ENCODE measurements around the gene CES3.

CES3 gene

DNA sequence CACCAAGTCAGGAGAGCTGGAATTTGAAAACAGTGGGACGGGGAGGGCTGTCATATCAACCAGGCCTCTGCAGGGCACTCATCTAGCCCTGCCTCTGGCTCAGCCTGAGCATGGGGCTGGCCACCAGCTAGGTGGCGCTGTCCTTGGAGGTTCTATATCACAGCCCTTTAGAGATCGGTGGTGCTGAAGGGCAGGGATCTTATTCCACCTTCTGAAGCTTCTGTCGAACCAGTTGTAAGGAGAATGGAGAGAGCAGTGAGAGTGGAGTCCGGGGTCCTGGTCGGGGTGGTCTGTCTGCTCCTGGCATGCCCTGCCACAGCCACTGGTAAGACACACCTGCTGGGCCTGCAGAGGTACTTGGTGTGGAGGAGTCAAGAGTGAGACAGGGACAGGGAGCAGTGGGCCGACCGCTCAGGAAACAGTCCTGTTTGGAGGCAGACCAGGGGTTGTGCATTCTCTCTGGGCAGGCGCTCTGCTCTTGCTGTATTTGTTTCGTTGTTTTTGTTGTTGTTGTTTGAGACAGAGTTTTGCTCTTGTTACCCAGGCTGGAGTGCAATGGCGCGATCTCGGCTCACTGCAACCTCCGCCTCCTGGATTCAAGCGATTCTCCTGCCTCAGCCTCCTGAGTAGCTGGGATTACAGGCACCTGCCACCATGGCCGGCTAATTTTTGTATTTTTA is at the start of gene CES3:
CES3 (plus strand) TSS at position 202 of the 680 bp plus-strand sequence; CDS start at position 244, 42 bp downstream.
- DNase-seq: peak; percentile 88

DNA sequence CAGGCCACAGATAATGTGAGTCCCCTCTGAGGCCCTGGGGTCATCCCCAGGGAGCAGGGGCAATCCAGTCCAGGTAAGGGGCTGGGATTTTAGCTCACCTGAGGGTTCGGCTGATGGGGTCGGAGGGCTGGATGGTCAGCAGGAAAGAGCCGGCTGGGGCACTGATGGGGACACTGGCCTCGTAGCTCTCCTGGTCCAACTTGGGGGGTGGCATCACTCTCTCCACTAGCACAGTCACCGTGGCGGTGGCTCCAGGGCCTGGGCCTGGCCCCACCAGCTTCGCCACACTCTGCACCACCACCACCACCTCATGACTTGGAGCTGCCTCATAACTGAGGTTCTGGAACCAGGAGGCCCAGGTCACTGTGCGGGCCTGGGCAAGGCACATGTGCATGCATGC is 49.3 kb upstream of the CES3 start:
- no peak for DNase-seq

DNA sequence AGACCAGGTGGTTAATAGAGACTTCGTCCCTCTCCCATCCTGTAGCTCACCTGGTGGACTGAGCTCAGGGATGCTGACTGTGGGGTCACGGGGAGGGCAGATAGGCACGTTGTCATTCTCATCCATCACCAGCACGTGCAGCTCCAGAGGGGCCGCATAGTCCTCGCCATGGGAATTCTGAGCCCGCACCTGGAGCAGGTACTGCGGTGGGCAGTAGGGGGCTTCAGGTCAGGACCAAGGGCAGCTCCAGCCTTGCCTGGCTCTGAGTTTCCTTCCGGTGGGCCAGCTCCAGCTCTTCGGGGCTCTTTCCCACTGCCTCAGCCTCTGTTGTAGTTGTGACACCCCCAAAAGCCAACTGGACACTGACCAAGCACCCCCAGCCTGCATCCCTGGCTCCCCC is 48.0 kb upstream of the CES3 start:
- DNase-seq: no peak

GRCh38 chr16:66913711-66914110 is 47.4 kb upstream of the CES3 start:
- DNase-seq: no peak

- no peak for DNase-seq
These were observed 46.5 kb upstream of the CES3 start for GRCh38 chr16:66914541-66914940.

- DNase-seq: no peak
These were observed 46.0 kb upstream of the CES3 start for GRCh38 chr16:66915041-66915440.

GRCh38 chr16:66916518-66916917 is 44.5 kb upstream of the CES3 start:
- DNase-seq: no peak

DNA sequence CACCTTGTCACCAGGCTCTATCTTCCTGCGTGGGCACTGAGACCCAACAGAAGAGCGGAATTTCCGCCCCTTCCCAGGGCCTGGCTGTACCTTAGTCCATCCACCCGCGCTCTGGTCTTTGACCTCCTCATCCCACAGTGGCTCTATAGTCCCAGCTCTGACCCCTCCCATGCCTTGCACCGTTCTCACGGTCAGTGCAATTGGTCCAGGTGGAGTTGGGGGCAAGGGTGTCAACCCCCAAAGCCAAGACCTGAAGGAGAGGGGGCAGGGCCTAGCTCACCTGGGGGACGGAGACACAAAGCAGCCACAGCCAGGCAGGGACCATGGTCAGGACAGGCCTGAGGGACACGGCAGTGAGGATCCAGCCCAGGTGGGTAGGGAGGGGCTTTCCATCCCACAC is 43.3 kb upstream of the CES3 start:
- DNase-seq: no peak

GRCh38 chr16:66918355-66918754 is 42.7 kb upstream of the CES3 start:
- DNase-seq: no peak

GRCh38 chr16:66918803-66919568 is 42.1 kb upstream of the CES3 start, which contains the start of gene CDH16:
TSS of gene CDH16 (minus strand) at chr16:66918885. CDS start at chr16:66918065, 820 bp downstream.
- DNase-seq: peak; percentile 64

- DNase-seq: no peak
These were observed 41.3 kb upstream of the CES3 start for GRCh38 chr16:66919569-66920298.

- DNase-seq: no peak
These were observed 40.8 kb upstream of the CES3 start for GRCh38 chr16:66920299-66920590.

- DNase-seq: no peak
These were observed 40.0 kb upstream of the CES3 start for GRCh38 chr16:66920924-66921680.

- DNase-seq: no peak
These were observed 39.2 kb upstream of the CES3 start for GRCh38 chr16:66921729-66922450.

- peak; percentile 24 for DNase-seq
These were observed 37.8 kb upstream of the CES3 start for GRCh38 chr16:66923247-66923731.

DNA sequence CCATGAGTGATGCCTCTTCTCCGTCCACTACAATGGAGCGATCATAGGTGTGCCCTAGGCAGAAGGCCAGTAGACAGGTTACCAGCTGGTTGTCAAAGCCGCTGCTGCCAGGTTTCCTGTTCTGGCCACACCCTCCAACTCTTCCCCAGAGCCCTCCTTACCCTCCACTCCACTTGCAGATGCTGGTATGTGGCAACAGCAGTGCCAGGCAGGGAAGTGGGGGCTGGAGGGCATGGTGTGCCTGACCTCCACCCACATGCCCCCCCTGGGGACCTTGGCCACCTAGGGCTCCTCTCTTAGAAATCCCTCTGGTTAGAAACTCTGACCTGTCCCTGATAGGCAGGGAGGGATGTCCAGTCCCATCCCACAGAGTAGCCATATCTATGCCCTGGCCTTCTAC is 37.2 kb upstream of the CES3 start:
- peak; percentile 50 for DNase-seq

GRCh38 chr16:66924527-66925321 is 36.3 kb upstream of the CES3 start:
- peak; percentile 69 for DNase-seq

DNA sequence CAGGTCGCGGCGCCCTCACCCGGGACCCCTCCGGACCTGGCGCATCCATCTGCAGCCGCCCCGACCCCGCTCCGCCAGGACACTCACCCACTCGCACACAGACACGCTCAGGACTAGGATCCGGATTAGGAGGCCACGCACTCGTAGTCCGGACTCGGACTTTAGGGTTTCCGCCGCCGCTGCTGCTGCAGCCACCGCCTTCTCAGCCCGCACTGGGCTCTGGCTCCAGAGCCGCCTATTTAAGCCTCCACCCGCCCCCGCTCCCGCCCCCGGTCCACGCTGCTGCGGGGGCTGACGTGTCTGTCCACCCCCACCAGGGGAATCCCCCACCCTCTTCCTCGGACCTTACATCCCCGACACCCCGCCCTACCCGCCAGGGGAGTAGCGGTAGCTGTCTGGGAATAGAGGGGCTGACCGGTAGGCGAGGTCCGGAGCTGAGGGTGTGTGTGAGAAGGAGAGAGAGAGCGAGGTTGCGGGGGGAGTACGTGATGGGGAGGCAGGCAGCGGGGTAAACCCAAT is 35.7 kb upstream of the CES3 start, which contains the start of gene RRAD:
RRAD (minus strand) TSS at position 214 of the 519 bp plus-strand sequence. CDS start 356 bp downstream, outside the sequence.
- DNase-seq: peak; percentile 27

- peak; percentile 13 for DNase-seq
These were observed 34.7 kb upstream of the CES3 start for GRCh38 chr16:66926171-66926947.

DNA sequence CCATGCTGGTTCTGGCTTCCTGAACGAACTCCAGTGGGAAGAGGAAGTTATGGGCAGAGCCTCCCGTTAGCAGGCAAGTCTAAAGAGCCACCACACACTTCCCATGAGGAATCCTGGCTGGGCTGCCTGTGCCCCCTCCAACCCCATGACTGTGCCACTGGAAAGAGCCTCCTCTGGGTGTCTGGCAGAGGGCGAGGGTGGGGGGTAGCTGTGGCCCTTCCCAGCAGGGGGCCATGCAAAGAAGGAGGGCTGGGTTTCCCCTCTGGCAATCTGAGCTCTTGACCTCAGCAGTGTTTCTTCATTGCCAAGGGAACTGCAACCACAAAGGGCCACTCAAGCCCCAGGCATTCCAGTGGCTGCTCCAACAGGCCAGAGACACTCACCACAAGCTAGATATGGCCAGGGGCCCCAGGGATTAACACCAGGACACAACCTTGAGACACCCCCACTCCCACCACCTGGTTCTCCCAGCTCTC is 34.1 kb upstream of the CES3 start:
- DNase-seq: peak; percentile 73

Data from DMS53 (cell line).